ENCODE data around the gene TMEM240.
A peak's percentile ranks its signal among the peaks of the same experiment; 100 is the strongest.
"Not testable (repeated sequence)": the region's sequence is repeated elsewhere in the genome, so short reads cannot be mapped to it uniquely, and the experiment has no call there.

Gene TMEM240

DNA sequence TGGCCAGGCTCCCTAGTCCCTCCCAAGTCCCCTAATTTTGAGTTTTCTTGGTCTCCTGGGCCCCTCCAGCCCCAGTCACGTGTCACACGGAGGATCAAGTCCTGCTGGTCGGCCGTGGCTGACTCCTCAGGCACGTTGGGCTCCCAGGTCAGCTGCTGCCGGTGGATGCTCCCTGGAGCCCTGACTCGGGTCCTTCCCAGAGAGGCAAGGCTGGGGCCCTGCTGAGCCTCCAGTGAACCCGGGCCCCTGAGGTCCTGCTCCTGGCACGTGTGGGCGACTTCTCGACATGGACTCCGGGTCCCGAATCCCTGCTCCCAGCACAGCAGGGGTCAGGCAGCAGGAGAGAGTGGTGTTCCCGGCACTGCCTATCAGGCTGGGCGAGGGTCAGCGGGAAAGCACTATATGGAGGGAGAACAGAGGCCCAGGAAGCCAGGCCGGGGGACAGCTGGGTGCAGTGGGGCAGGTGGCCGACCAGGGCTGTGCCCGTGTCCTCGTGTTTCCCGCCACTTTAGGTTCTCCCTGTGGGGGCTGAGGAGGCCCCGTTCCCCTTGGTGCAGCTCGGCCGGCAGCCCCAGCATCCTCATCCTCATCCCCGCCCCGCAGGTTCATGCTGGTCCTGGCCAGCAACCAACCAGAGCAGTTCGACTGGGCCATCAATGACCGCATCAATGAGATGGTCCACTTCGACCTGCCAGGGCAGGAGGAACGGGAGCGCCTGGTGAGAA lies 13.2 kb downstream of the TMEM240 start:
- Mint-ChIP-seq H3K27ac (no peak overlapping the region), H3K27me3 (no peaks in the 10 kb centered on the region), H3K4me3 (no peak overlapping the region), H3K4me1 (ENCODE audit: low read depth) (no peaks in the 10 kb centered on the region), H3K36me3 (ENCODE audit: low read depth) (peaks cover 83% of the 10 kb centered on the region), H3K9me3 (peaks cover 7% of the 10 kb centered on the region)
- DNase-seq, result no peak

DNA sequence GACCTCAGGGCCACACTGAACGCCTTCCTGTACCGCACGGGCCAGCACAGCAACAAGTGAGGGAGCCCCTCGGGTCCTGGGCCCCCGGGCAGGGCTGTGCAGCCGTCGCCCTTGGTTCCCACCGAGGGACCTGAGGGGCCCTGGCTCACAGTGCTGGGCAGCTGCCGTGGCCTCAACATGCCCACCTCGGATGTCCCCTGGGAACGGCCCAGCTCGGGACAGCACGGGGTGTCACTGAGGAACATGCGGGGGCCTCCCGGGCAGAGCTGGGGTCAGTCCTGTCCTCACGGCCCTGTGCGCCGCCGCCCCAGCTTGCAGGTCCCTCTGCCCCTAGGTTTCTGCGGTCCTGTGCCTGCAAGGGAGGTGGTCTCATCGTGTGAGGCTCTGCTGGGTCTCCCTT lies 13.9 kb downstream of the TMEM240 start:
- H3K4me1 Mint-ChIP-seq (ENCODE audit: low read depth); DNase-seq; H3K4me3 Mint-ChIP-seq; H3K27ac Mint-ChIP-seq; H3K9me3 Mint-ChIP-seq; H3K27me3 Mint-ChIP-seq: not testable (repeated sequence)
- peaks cover 85% of the 10 kb centered on the region for H3K36me3 Mint-ChIP-seq (ENCODE audit: low read depth)

DNA sequence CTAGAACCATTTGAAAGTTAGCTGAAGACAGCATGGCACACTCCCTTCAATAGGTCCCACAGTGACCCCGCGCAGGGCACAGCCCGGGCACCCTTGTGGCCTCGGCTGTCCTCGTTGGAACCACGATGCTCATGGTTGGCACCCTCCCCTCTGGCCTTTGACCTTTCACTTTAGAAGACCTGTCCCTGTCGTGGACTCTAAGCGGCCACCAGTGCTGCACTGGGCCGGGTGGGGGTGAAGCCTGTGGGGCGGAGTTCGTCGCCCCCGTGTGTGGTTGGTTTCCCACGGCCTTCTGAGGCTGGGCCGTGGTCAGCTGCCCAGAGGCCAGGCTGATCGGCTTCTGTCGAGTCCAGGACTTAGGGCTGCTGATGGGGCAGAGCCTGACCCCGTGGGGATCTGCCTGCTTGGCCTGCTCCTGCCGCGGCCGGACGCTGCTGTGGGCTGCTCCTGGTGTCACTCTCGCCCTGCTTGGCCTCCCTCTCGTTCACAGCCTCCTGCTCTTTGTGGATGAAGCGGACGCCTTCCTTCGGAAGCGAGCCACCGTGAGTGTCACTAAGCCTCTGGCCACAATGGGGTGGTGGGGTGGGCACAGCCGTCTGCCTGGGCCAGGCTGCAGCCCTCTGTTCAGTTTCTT lies 15.6 kb downstream of the TMEM240 start:
- not testable (repeated sequence) for H3K4me3 Mint-ChIP-seq; H3K27ac Mint-ChIP-seq; DNase-seq; H3K9me3 Mint-ChIP-seq; H3K4me1 Mint-ChIP-seq (ENCODE audit: low read depth); H3K27me3 Mint-ChIP-seq
- peaks cover 86% of the 10 kb centered on the region for H3K36me3 Mint-ChIP-seq (ENCODE audit: low read depth)

DNA sequence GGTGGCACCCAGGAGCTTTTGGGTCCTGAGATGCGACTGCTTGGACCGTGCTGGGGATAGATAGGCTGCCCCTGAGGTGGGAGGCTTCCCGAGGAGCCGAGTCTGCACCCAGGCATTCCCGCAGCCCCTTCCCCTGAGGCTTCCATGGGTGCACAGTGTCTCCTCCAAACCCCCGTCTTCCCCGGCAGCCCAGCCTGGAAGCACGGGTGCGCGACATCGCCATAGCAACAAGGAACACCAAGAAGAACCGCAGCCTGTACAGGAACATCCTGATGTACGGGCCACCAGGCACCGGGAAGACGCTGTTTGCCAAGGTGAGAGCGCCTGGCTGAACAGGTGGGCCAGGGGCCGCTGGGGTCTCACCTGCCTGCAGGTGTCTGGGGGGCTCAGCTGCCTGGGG lies 16.8 kb downstream of the TMEM240 start:
- not testable (repeated sequence) for H3K4me1 Mint-ChIP-seq (ENCODE audit: low read depth); H3K9me3 Mint-ChIP-seq; H3K4me3 Mint-ChIP-seq; H3K27me3 Mint-ChIP-seq; H3K27ac Mint-ChIP-seq; DNase-seq
- H3K36me3 Mint-ChIP-seq (ENCODE audit: low read depth), result peaks cover 80% of the 10 kb centered on the region

DNA sequence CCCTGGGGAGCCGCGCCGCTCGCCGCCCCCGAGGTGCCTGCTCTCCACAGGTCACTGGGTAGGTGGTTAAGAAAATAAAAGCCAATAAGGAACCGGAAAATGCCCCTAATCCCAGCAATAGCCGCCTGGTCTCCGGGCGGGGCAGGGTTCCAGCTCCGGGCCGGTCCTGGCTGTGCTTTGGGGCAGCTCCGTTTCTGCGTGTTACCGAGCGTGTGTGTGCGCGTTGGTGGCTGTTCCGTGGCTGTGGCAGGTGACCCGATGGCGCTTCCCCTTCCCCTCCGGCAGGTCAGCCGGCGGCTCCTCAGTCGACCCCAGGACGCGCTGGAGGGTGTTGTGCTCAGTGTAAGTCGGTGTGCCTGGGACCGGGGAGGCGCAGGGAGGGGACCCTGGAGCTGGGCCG lies 17.2 kb downstream of the TMEM240 start:
- not testable (repeated sequence) for DNase-seq; H3K4me3 Mint-ChIP-seq; H3K27me3 Mint-ChIP-seq; H3K27ac Mint-ChIP-seq; H3K9me3 Mint-ChIP-seq; H3K4me1 Mint-ChIP-seq (ENCODE audit: low read depth)
- peaks cover 80% of the 10 kb centered on the region for H3K36me3 Mint-ChIP-seq (ENCODE audit: low read depth)

DNA sequence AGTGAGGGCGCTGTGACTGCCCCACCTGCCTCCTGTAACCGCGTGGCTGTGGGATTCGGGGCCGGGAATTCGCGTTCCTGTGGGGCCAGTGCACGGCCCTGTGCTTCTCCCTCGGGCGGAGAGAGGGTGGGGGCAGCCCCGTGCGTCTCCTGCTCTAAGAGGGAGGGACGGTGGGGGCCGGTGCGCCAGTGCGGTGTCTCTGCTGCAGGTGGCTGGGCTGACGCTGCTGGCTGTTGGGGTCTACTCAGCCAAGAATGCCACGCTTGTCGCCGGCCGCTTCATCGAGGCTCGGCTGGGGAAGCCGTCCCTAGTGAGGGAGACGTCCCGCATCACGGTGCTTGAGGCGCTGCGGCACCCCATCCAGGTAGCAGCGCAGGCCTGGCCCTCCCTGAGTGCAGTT lies 17.9 kb downstream of the TMEM240 start:
- not testable (repeated sequence) for H3K27me3 Mint-ChIP-seq; H3K9me3 Mint-ChIP-seq; H3K27ac Mint-ChIP-seq; H3K4me1 Mint-ChIP-seq (ENCODE audit: low read depth); H3K4me3 Mint-ChIP-seq; DNase-seq
- peaks cover 79% of the 10 kb centered on the region for H3K36me3 Mint-ChIP-seq (ENCODE audit: low read depth)

DNA sequence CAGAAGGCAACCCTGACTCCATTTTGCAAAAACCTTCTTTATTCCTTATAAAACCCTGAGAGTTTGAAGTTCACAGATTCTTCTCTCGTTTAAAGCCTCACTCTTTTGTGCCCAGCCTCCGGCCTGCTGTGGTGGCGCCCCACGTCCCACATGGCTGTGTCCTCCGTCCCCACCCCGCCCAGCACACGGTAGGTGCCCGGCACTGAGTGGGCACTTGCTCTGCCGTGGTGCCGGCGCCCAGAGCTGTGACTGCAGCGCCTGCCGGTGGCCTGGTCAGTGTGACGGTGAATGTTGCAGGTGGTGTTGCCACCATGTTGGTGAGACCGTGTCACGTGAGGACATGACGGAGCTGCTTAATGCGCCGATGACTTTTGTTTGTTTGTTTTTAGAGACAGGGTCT lies 19.1 kb downstream of the TMEM240 start:
- Mint-ChIP-seq H3K4me3 (no peak overlapping the region), H3K27me3 (no peaks in the 10 kb centered on the region)

DNA sequence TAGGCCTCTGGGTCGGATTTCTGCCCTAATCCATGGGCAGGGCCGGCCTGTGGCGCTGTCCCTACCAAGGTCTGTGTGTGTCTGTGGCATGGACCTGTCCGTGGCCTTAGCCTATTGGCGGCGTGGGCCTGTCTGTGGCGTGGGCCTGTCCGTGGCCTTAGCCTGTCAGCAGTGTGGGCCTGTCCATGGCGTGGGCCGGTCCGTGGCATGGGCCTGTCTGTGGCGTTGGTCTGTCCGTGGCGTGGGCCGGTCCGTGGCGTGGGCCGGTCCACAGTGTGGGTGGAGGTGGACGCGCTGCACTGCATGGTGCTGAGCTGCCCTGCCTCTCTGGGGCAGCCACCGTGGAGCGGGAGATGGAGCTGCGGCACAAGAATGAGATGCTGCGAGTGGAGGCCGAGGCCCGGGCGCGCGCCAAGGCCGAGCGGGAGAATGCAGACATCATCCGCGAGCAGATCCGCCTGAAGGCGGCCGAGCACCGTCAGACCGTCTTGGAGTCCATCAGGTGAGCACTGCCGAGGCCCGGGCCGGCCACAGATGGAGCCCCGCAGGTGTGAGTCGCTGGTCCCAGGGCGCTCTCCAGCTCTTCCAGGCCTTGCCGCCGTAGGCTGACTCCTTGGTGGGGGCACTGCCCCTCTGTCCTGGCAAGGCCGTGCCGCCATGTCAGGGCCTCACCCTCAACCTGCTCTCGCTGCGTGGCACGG lies 20.5 kb downstream of the TMEM240 start:
- peaks cover 80% of the 10 kb centered on the region for H3K36me3 Mint-ChIP-seq (ENCODE audit: low read depth)
- H3K4me1 Mint-ChIP-seq (ENCODE audit: low read depth); DNase-seq; H3K9me3 Mint-ChIP-seq; H3K4me3 Mint-ChIP-seq; H3K27me3 Mint-ChIP-seq; H3K27ac Mint-ChIP-seq: not testable (repeated sequence)

More for the DNA sequence above, 19.1 kb downstream of the TMEM240 start:
- H3K4me1 Mint-ChIP-seq (ENCODE audit: low read depth), result no peaks in the 10 kb centered on the region
- H3K27ac Mint-ChIP-seq, result no peak overlapping the region
- H3K36me3 Mint-ChIP-seq (ENCODE audit: low read depth), result peaks cover 80% of the 10 kb centered on the region
- no peak for DNase-seq
- H3K9me3 Mint-ChIP-seq, result no peaks in the 10 kb centered on the region

DNA sequence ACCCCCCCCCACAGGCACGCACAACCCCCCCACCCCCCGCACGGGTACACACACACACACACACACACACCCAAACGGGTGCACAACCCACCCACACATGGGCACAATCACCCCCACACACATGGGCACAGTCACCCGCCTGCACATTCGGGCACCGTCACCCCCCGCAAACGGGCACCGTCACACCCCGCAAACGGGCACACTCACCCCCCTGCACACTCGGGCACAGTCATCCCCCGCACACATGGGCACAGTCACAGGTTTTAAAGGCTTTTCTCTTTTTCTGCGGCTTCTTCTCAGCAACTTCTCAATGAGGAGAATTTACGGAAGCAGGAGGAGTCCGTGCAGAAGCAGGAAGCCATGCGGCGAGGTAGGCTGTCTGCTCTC lies 21.8 kb downstream of the TMEM240 start:
- peaks cover 86% of the 10 kb centered on the region for H3K36me3 Mint-ChIP-seq (ENCODE audit: low read depth)
- H3K27ac Mint-ChIP-seq; H3K27me3 Mint-ChIP-seq; H3K9me3 Mint-ChIP-seq; DNase-seq; H3K4me1 Mint-ChIP-seq (ENCODE audit: low read depth); H3K4me3 Mint-ChIP-seq: not testable (repeated sequence)

DNA sequence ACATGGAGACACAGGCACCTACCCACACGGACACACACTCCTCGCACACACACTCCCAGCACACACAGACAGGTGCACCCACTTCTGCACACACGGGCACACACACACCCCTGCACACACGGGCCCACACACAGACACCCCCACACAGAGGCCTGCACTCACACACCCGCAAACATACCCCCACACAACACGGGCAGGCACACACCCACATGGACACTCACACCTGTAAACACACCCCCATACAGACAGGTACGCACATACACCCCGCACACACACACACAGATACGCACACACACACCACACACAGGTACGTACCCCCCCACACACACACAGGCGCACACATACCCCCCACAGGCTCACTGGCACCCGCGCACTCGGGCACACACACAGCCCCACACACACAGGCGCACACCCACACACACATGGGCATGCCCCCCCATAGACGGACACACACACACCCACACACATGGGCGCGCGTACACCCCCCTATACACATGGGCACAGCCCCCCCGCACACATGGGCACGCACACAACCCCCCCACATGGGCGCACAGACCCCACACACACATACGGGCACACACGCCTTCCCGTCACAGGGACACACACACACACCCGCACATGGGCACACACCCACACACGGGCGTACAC lies 22.3 kb downstream of the TMEM240 start:
- Mint-ChIP-seq H3K27ac (no peak overlapping the region), H3K4me3 (no peak overlapping the region), H3K4me1 (ENCODE audit: low read depth) (peaks cover 10% of the 10 kb centered on the region), H3K27me3 (no peaks in the 10 kb centered on the region), H3K36me3 (ENCODE audit: low read depth) (peaks cover 82% of the 10 kb centered on the region), H3K9me3 (no peaks in the 10 kb centered on the region)
- no peak for DNase-seq

DNA sequence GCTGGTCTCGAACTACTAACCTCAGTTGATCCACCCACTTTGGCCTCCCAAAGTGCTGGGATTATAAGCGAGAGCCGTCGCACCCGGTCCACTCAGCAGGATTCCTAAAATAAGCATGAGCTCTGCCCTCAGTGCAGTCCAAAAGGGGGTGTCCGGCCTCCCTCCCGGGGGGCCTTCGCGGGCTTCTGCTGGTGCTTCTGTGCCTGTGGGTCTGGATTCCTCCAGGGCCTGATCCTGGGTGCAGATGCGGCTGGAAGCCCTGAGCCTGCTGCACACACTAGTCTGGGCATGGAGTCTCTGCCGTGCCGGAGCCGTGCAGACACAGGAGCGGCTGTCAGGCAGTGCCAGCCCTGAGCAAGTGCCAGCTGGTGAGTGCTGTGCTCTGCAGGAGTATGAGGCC lies 23.5 kb downstream of the TMEM240 start:
- not testable (repeated sequence) for H3K27me3 Mint-ChIP-seq; H3K9me3 Mint-ChIP-seq; H3K4me1 Mint-ChIP-seq (ENCODE audit: low read depth); DNase-seq; H3K27ac Mint-ChIP-seq; H3K4me3 Mint-ChIP-seq
- peaks cover 70% of the 10 kb centered on the region for H3K36me3 Mint-ChIP-seq (ENCODE audit: low read depth)

DNA sequence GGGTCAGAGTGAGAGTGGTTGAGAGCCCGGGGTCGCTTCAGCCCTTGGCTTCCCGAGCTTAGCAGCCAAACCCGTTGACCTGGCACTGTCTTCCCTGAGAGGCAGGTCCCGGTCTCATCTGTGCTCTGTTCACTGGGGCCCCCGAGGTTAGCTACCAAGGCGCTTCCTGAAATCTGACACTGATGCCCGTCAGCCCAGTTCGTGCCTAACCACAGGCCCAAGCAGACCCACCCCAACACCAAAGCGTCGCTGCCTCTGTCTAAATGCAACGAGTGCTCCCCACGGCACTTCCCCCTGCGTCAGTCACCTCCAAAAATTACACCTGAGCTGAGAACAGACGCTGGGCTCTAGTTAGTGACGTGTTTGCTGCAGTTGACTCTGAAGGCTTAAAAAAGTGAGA lies 26.0 kb downstream of the TMEM240 start:
- Mint-ChIP-seq H3K4me1 (ENCODE audit: low read depth) (peaks cover 15% of the 10 kb centered on the region), H3K4me3 (peak overlapping the region; percentile 23), H3K36me3 (ENCODE audit: low read depth) (peaks cover 53% of the 10 kb centered on the region)
- H3K27ac Mint-ChIP-seq, H3K27me3 Mint-ChIP-seq, DNase-seq, H3K9me3 Mint-ChIP-seq: not testable (repeated sequence)

DNA sequence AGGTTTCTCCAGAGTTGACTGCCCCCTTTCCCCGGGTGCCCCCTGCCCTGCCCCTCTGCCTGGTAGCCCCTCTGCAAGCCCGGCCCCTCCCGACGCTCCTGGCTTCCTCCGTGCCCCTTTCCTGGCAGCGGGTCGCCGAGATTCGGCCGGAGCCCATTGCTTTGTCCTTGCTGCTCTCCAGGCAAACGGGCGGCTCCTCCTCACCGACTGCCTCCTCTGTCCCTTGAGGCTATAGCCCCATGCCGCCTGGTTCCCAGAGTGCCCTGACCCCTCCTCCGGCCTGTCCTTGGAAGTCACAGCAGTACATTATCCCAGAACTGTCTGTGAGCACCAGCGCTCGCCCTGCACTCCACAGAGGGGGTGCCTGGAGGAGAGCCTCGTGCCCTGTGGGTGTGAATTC lies 26.7 kb downstream of the TMEM240 start:
- not testable (repeated sequence) for H3K27me3 Mint-ChIP-seq, DNase-seq, H3K9me3 Mint-ChIP-seq
- H3K4me3 Mint-ChIP-seq, result peak overlapping the region; percentile 78
- peaks cover 15% of the 10 kb centered on the region for H3K4me1 Mint-ChIP-seq (ENCODE audit: low read depth)
- H3K27ac Mint-ChIP-seq, result peak overlapping the region; percentile 61
- H3K36me3 Mint-ChIP-seq (ENCODE audit: low read depth), result peaks cover 50% of the 10 kb centered on the region

DNA sequence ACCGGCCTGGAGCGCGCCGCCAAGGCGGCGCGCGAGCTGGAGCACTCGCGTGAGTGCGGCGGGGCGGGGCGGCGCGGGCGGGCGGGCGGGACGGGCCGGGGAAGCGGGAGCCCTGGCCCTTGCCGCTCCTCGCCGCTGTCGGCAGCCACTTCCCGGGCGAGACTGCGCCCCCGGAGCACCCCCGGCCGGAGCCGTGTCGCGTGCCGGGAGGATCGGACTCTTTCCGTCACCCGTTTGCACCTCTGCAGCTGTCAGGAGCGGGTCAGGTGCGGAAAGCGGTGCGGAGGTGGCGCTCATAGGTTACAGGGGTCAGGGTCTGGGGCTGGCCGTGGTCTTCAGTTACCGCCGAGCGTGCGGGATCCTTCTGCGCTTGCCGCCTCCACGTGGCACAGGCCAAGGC lies 28.0 kb downstream of the TMEM240 start:
- H3K4me1 Mint-ChIP-seq (ENCODE audit: low read depth), result peaks cover 15% of the 10 kb centered on the region
- H3K27me3 Mint-ChIP-seq, H3K27ac Mint-ChIP-seq, H3K9me3 Mint-ChIP-seq: not testable (repeated sequence)
- H3K36me3 Mint-ChIP-seq (ENCODE audit: low read depth), result peaks cover 40% of the 10 kb centered on the region
- DNase-seq, result peak; percentile 62
- H3K4me3 Mint-ChIP-seq, result peak overlapping the region; percentile 83
